CD4-positive, alpha-beta T cell treated with Interferon alpha-2 for 1 hour (primary cell): ENCODE results near the gene JAKMIP1.
"Not testable (repeated sequence)": the region's sequence is repeated elsewhere in the genome, so short reads cannot be mapped to it uniquely, and the experiment has no call there.

Source experiments
- DNase-seq, 2 donors: peaks; one replicate each; pipeline ENCODE4 v3.0.0-alpha.2; 2020 to 2022

Gene JAKMIP1

DNA sequence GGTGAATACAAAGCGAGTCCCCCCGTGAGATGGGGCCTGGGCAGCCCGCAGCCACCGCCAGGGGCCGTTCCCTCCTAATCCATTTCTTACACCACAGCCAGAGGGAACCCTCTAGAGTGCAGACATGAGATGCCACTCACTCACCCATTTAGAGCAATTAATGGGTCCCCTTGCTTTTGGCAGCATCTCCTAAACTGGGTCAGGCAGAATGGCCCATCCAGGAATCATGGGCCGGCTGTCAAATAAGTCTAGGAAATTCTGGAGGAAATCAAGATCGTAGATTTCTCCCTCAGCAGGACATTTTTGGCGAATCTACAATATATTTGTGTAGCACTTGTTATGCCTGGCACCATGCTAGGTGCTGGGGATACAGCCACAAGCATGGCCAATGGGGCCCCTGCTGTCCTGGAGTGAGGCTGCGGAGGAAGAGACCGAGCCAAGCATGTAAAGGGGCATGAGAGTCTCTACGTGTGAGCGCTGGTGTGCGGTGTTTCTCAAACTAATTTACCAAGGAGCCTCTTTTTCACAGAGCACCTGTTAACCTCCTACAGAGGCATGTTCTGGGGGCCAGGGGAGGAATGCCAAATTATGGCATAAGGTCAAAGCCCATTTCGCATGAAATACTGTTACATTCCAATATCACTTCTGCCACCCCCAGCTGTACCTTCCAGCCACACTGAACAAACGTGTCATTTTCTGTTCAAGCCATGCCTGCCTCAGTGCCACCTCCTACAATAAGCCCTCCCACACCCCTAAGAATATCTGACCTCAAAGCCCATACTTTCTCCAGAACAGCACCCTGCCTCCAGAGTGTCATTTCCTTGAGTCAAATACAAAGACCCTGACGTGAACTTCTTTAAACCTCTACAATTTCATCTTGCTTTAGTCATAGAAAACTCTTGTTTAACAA, 28.1 kb upstream of the JAKMIP1 start:
- no peak for DNase-seq

DNA sequence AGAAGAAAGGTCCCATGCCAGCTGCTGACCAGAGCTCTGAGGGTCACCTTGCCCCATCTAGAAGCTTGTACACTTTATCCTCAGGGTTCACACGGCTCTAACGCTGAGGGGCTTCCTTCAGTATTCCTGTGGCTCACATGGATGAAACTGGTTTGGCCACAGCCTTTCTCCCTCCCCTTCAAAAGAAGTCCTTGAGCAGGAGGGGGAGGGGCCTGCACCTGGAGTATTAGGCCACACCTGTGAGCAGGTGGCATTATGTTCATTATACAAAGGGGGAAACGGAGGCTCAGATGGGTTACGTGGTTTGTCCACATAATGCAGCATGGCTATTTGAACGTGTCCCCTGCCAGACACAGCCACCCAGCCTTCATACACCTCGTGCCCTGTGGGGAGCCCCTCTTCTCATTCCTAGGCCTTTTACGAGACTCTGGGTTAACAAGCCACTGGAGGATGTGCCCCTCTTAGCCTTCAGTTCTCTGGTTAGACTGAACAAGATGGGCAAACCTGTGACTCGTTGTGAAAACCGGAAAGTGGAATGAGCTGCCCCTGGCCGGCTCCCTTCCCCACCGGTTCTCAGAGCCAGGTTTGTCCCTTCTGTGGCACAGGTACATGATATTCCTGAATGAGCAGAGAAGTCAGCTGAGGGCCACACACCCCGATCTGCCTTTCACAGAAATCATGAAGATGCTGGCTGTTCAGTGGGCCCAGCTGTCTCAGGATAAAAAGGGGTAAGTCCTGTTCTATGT, 27.2 kb upstream of the JAKMIP1 start:
- DNase-seq, result no peak

DNA sequence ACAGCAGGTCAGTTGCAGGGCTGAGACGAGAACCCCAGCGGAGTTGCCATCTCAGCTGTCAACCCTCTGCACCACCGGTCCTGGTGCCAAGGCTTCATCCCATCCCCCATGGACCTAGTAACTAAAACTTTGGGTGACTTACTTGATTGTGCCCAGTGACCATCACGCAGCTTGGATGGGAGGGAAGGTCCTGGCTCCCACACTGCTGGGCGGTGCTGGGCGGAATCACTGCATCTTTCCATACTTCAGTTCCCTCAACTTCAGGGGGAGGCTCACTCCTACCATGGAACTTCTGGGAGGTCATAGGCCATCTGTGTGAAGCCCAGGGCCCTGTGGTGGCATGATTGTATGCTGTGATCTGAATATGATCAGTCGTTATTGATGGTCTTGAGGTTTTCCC, 26.2 kb upstream of the JAKMIP1 start:
- no peak for DNase-seq

DNA sequence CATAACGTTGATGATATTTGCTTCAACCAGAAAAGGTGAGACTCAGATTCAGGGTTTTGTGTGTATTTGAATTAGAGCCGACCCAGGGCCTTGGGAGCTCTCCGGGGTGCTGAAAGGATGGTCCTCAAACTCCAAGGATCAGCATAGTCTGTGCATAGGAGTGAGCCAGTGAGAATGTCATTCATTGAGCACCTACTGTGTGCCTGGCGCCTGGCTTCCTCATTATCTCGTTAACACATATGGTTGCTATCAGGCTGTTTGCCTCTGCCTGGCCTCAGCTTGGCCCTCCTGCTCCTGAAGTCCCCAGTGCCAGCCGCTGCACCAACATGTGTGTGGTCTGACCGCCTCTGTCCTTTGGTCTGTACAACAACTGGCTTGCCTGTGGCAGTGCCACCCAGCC, 25.1 kb upstream of the JAKMIP1 start:
- DNase-seq, result no peak

DNA sequence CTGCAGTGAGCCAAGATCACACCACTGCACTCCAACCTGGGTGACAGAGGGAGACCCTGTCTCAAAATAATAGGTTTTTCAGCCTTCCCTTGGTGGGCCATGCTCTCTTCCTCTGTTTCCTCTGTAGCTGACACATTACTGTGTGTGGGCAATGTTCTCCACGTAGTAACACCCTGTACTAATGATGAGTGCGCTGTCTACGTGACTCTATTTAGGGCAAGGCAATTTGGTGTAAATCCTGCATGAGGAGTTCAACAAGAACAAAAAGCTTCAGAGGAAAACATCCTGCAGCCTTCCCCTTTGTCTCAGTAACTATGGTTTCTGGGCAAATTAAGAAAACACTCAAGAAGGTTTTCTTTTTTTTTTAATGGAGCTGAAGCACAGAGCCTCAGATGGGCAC, 24.4 kb upstream of the JAKMIP1 start:
- DNase-seq, result no peak

DNA sequence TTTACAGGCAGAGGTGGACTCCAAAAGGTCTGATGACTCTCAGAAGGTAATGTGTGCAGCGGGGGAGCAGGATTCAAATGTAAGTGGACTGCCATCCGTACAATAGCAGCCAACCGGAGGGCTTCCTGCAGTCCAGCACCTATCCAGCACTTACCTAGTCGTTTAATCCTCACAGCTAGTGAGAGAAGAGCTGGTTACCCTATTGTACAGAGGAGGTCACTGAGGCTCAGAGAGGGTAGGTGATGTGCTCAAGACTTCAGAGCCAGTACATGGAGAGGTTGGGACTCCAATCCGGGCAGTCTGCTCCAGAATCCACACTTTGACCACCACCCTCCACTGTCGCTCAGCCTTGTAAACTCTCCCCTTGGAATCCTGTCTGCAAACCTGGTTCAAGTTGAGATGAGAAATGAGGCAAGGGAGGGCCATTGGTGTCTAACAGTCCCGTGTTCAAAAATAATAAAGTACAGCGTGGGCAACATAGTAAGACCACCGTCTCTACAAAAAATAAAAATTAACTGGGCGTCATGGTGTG, 22.5 kb upstream of the JAKMIP1 start:
- no peak for DNase-seq

DNA sequence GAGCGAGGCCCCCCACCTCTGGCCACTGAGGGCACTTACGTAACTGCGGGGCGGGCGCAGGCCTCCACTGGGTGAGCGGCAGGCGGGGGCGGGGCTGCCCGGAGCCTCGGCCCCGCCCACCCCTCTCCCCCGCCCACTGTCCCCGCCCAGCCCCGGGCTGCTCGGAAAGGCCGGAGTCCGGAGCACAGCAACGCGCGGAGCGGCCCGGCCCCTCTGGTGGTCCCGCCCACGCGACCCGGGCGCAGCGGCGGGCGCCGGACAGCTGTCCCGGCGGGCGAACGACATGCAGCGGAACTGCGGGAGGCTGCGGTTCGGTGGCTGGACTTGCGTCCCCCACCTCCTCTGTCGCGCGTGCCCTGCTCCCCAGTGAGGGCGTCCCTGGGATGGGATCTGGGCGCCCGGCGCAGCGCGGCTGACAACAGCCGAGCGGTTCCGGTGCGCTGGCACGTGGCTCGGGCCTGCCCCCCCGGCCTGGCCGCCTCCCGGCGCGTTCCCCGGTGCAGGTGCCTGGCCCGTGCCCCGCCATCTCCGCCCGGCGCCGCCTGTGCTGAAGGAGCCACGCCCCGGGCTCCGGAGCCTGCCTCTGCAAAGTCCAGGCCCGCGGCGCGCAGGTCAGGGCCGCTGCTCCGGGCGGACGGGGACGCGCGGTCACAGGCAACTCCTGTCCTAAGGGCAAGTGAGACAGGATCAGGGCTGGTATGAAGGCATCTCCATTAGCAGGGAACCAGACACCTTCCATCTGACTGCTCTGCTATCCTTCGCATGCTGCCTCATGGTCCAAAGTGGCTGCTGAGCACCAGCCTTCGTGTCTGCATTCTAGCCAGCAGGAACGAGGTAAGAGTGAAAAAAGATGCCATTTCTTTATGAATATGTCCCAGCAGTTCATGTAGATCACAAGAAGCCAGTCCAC, 21.8 kb upstream of the JAKMIP1 start:
- DNase-seq, result peak; percentile 18 to 43

DNA sequence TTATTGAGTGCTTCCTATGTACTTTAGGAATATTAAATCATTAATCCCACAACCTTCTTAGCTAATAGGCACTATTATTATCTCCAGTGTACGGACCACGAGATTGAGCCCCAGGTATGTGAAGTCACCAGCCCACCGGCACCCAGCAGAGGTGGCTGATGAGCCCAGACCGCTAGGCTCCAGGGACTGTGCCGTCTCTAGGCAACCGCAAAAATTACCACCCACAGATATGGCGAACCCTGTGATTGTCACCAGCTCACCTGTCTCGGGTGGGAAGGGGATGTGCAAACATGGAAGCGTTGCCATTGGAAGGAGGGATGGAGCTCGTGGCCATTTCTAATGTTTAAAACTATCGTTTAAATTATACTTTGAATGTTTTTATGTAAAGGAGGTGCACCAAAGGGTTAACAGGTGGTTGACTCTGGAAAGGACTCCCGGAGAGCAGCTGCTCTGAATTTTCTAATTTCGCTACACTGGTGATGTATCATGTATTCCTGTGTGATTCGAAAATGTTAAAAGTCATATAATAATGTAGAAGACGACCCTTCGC, 21.0 kb upstream of the JAKMIP1 start:
- DNase-seq, result no peak

DNA sequence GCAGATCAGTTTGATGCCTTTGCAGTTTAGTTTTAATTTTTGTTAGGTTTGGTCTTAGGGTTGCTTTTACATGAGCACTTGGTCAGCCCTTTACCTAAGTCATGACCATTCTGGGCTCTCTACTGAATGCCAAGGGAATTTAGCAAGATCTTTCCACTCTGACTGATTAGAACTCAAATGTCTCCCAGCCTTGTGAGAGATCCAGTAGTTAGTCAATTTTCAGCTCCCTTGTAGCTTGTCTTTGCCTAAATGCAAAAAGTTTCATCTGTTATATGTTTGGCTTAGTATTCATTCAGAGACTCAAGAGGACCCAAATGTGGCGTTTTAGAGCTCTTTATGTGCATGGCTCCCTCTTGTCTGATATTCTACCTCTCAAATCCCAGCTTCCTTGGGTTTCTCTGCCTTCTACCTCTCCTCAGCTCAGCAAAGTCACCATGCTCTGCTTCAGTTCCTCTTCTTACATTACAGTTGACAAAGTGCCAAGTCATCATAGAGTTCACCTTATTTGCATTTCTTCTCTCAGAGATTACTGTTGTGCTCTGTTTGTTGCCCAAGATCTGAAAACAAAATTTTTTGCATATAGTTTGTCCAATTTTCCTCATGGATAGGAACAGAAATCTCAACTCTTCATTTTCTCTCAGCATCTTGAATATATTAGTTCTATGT, 17.5 kb upstream of the JAKMIP1 start:
- DNase-seq, result no peak

DNA sequence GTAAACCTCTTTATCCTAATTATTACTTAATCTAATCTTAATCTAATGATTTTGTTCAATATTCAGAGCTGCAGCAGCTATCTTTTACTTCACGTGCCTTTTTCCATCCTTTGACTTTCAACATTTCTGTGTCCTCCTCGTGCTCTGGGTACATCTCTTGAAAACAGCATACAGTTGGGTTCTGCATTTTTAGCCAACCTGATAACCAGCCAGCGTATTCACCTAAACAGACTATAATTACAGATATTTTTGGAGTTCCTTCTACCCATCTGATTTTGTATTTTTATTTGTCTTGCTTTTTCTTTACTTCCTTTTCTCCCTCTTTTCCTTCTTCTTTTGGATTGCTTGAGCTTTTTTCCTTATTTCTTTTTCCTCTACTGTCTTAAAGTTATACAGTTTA, 16.2 kb upstream of the JAKMIP1 start:
- DNase-seq, result no peak

DNA sequence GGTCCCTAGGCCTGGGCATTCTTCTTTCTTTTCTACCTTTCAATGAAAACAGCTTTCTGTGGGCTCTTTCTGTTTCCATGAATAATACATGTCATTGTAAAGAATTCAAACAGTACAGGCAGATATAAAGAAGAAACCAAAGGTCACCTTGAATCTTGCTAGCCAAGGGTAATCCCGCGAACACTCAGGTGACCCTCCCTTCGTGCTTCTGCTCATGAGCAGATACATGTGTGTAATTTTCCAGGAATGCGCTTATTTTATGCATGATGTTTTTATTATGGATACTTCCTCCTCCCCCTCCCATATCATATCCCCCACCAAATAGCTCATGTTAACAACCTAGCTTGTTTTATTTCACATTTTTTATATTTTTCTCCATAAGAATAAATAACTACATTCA, 9.6 kb upstream of the JAKMIP1 start:
- no peak for DNase-seq

DNA sequence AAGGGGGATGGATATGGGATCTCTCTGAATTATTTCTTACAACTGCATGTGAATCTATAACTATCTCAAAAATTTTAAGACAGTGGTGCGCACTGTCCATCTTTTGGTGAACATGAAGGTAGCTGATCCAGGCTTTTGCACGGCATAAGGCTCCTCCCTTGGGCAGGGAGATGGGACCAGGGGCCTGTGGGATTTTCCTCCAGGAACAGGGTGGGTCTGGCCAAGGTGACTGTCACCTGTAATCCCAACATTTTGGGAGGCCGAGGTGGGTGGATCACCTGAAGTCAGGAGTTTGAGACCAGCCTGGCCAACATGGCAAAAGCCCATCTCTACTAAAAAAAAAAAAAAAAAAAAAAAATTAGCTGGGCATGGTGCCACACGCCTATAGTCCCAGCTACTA, 8.9 kb upstream of the JAKMIP1 start:
- not testable (repeated sequence) for DNase-seq

DNA sequence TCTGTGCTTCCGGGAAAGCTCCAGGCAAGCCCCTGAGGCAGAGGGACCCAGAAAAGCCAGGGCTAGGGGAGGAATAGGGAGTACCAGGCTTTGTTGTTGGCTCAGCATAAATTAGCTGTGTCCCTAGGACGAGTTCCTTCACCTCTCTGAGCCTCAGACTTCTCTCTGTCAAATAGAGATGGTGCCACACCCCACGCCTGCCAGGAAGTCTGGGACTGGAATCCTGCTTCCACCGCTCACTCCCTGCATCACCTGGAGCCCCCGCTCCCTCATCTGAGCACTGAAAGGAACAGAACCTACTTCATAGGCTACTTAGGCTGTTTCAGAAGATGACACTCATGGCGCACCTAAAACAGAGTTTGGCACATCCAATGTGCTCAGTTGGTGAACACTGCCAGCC, 8.1 kb upstream of the JAKMIP1 start:
- no peak for DNase-seq

DNA sequence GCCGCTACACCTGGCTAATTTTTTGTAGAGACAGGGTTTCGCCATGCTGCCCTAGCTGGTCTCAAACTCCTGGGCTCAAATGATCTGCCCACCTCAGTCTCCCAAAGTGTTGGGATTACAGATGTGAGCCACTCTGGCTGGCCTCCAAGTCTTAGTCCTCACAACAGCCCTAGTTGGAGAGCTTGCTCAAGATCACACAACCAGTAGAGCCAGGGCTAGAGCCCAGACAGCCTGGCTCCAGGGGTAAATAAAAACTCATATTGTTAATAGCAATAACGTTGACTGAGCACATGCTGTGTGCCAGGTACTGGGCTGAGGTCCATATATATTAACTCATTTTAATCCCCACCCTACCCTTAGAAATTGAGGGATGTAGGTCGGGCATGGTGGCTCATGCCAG, 7.3 kb upstream of the JAKMIP1 start:
- DNase-seq, result no peak

DNA sequence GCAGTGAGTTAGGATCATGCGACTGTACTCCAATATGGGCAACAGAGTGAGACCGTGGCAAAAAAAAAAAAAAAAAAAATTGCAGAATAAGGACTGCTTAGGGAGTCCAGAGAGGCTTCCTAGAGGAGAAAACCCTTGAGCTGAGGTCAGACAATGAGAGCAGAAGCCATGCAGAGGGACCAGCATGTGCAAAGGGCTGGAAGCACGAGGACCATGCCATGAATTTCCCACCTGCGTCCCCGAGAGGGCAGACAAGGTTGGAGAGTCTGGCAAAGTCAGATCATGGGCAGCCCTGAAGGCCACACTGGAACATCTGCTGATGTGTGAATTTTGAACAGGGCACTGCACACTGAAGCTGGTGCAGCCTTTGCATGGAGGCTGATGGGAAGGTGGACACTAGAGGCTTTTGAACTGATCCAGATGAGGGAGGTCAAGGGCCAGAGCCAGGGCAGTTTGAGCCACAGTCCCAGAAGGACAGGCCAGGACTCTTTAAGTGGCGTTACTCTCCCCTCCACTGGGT, 6.5 kb upstream of the JAKMIP1 start:
- DNase-seq, result no peak

DNA sequence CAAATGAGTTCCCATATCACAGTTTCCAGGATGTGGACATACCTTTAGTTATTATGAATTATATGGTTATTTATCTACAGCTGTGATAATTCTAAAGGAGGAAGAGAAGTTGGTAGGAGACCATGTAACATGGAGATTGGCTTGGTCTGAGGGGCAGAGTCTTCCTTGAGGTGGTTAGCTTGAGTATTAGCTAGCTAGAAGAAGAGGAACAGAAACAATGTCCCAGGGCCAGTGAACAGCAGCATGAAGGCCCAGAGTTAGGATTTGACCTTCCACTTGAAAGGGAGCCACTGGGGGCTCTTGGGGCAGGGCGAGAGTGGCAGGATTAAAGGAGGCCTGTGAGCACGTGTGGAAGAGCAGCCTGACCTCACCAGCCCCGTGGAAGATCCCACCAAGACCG, 5.6 kb upstream of the JAKMIP1 start:
- DNase-seq, result no peak

DNA sequence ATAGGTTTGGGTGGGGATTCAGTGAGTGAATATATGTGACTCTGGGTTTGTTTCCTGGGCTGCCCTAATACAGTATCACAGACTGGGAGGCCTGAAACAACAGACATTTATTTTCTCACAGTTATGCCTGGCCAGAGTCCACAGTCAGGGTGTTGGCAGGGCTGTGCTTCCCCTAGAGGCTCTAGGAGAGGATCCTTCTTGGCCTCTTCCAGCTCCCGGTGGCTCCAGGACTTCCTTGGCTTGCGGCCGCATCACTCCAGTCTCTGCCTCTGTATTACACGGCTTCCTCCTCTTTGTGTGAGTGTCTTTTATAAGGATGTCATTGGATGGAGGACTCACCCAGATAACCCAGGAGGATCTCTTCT, 5.2 kb upstream of the JAKMIP1 start:
- no peak for DNase-seq

DNA sequence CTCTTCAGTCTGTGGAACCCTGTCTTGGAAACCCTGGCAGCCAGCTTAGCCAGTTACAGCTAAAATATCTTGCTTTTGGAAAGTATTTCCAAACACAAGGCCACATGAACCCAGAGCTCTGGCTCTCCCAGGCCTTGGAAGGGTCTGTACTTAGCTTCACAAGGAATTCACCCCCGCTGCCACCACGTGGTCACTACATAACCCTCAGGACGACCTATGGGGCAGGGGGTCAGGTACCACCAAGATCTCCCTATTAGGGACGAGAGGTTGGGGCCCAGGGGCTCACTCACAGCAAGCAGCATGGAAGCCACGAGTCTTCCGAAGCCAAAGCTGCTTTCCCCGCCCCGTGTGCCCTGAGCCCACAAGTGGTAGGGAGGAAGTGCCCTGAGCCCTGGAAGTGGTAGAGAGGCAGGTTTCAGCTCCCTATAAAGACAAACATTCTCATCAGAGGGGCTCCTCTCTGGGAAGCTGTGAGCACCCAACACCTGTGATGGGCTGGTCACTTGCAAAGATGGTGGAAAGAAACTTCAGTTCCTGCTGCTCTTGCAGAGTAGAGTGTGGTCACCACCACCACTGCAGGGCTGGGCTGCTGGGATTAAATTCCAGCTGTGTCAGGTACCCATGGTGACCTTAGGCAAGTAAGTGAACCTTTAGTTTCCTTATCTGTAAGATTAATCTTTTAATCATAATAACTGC, 4.7 kb upstream of the JAKMIP1 start:
- DNase-seq, result no peak

DNA sequence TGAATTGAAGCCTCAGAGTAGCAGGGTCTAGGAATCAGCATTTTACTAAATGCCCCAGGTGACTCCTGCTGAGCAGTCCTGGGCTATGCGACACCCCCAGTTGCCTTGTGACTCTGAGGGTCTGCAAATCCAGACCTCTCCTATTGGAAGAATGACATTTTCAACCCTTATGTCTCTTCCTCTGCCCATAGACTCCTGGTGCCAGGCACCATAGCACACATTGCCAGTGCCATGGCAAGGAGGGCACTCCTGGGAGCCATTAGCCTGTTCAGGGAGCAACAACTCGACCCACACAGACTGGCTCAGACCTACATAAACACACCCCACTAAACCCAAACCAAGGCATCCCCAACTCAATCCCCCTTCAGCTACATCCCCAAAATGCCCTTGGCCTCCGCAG, 3.7 kb upstream of the JAKMIP1 start:
- no peak for DNase-seq

DNA sequence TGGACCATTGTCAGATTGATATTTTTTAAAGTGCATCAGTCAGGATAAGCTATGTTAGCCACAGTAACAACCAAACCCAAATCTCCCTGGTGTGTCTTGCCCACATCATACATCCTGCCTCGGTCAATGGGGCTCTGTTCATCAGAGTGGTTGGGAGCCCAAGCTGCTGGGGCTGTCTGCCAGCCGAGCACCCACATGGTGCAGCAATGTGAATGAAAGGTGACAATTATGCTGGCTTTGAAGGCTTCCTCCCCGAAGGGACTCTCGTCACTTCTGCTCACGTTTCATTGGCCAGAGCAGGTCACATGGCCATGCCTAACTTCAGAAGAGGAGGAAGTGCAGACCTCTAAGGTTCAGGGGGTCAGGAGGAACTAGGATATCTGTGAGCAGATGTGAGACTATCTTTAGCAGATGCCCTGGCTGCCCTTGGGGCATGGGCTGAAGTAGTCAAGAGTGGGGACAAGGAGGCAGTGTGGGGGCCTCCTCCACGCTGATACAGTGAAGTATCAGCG, 1.3 kb upstream of the JAKMIP1 start:
- DNase-seq, result peak; percentile 40 to 55

DNA sequence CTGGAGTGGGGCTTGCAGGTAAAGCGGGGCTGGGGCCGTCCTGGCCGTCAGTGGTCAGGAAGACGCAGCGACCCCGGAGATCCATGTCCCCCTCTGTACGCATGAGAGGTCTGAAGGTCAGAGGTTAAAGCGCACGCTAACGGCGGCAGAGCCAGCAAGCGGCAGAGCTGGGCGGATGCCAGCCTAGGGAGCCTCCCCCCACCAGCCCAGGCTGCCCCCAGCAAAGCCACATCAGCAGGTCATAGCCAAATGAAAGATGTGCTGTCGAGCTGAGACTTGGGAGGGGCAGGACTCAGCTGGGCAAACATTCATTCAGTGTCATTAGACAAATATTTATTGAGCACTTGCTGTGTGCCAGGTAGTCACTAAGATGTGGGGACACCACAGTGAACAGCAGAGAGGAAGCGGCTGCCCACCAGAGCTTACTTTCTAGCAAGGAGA, 593 bp upstream of the JAKMIP1 start:
- peak in 1 of 2 donors; percentile 29 for DNase-seq
